HG03460 (cell line): ENCODE measurements around the gene STYK1.
A peak's percentile ranks its signal among the peaks of the same experiment; 100 is the strongest.
"Not testable (repeated sequence)": the region's sequence is repeated elsewhere in the genome, so short reads cannot be mapped to it uniquely, and the experiment has no call there.

Experiments used
- ATAC-seq: cut with Tn5 transposase; IDR thresholded peaks from one replicate; pipeline ENCODE4 v1.9.1; 2021; ENCODE audit not compliant: unreplicated experiment

STYK1 gene

GRCh38 chr12:10623131-10623530 is 50.7 kb downstream of the STYK1 start:
- ATAC-seq = no peak

GRCh38 chr12:10621278-10621677 is 52.6 kb downstream of the STYK1 start:
- no peak for ATAC-seq

GRCh38 chr12:10620078-10620779 is 53.6 kb downstream of the STYK1 start:
- no peak for ATAC-seq

- ATAC-seq = no peak
Observed at GRCh38 chr12:10618338-10618987, 55.4 kb downstream of the STYK1 start.

GRCh38 chr12:10617863-10618262 is 56.0 kb downstream of the STYK1 start:
- no peak for ATAC-seq

GRCh38 chr12:10615532-10615931 is 58.3 kb downstream of the STYK1 start:
- ATAC-seq = no peak

GRCh38 chr12:10614056-10614370 is 59.8 kb downstream of the STYK1 start:
- no peak for ATAC-seq

- ATAC-seq = peak; percentile 90
Observed at GRCh38 chr12:10613349-10614055, 60.4 kb downstream of the STYK1 start, which contains the start of gene MAGOHB. Gene MAGOHB, minus strand, starts transcription at chr12:10613609. Its CDS starts 77 bp downstream, at chr12:10613532.

GRCh38 chr12:10612984-10613348 is 60.9 kb downstream of the STYK1 start:
- peak; percentile 19 for ATAC-seq

- no peak for ATAC-seq
Observed at GRCh38 chr12:10612110-10612509, 61.7 kb downstream of the STYK1 start.

- ATAC-seq = not testable (repeated sequence)
Observed at GRCh38 chr12:10611258-10611657, 62.6 kb downstream of the STYK1 start.

- no peak for ATAC-seq
Observed at GRCh38 chr12:10610188-10610587, 63.7 kb downstream of the STYK1 start.

GRCh38 chr12:10607885-10608458 is 65.9 kb downstream of the STYK1 start:
- no peak for ATAC-seq

- ATAC-seq = no peak
Observed at GRCh38 chr12:10601860-10602259, 72.0 kb downstream of the STYK1 start.

- no peak for ATAC-seq
Observed at GRCh38 chr12:10600988-10601387, 72.9 kb downstream of the STYK1 start.

- no peak for ATAC-seq
Observed at GRCh38 chr12:10595881-10596280, 78.0 kb downstream of the STYK1 start.

- no peak for ATAC-seq
Observed at GRCh38 chr12:10590966-10591365, 82.9 kb downstream of the STYK1 start.

- no peak for ATAC-seq
Observed at GRCh38 chr12:10584415-10584814, 89.4 kb downstream of the STYK1 start.

- ATAC-seq = no peak
Observed at GRCh38 chr12:10582704-10583103, 91.1 kb downstream of the STYK1 start.

GRCh38 chr12:10582133-10582532 is 91.7 kb downstream of the STYK1 start:
- ATAC-seq = not testable (repeated sequence)

- ATAC-seq = no peak
Observed at GRCh38 chr12:10574307-10574706, 99.5 kb downstream of the STYK1 start.

- ATAC-seq = not testable (repeated sequence)
Observed at GRCh38 chr12:10572021-10572490, 101.8 kb downstream of the STYK1 start.
